Choroid plexus epithelial cell (primary cell): ENCODE measurements around the gene ZNF197.
A peak's percentile ranks its signal among the peaks of the same experiment; 100 is the strongest.
"Not testable (repeated sequence)": the region's sequence is repeated elsewhere in the genome, so short reads cannot be mapped to it uniquely, and the experiment has no call there.

Source experiments
- DNase-seq: peaks from one replicate; pipeline ENCODE4 v3.0.0-alpha.2; 2010; ENCODE audit warnings: low read depth
- H3K4me3 ChIP-seq: 2 replicates; pipeline ENCODE4 v1.5.1; 2011; ENCODE audit warnings: low read depth, mild to moderate bottlenecking, control low read depth, low read length, moderate library complexity
- CTCF ChIP-seq: conservative IDR thresholded peaks from 2 replicates; pipeline ENCODE4 v1.5.1; 2011; ENCODE audit warnings: low read depth, mild to moderate bottlenecking, control low read depth, inconsistent platforms, low read length, moderate library complexity

The ZNF197 gene

GRCh38 chr3:44666346-44666745, 41.5 kb downstream of the ZNF197 start:
- TF ChIP-seq CTCF, result no peak
- DNase-seq, result no peak
- no peak overlapping the region for H3K4me3 ChIP-seq

- no peak overlapping the region for H3K4me3 ChIP-seq
Measured at GRCh38 chr3:44669760-44670159, 44.9 kb downstream of the ZNF197 start.

GRCh38 chr3:44673466-44673865, 48.6 kb downstream of the ZNF197 start:
- DNase-seq, H3K4me3 ChIP-seq: not testable (repeated sequence)

More at GRCh38 chr3:44669760-44670159, 44.9 kb downstream of the ZNF197 start:
- TF ChIP-seq CTCF, result no peak
- DNase-seq, result no peak

- TF ChIP-seq CTCF, result no peak
- DNase-seq, result no peak
- no peak overlapping the region for H3K4me3 ChIP-seq
Measured at GRCh38 chr3:44674211-44674610, 49.4 kb downstream of the ZNF197 start.

- TF ChIP-seq CTCF, result no peak
- no peak overlapping the region for H3K4me3 ChIP-seq
- no peak for DNase-seq
Measured at GRCh38 chr3:44678480-44679116, 53.8 kb downstream of the ZNF197 start.

- H3K4me3 ChIP-seq, result no peak overlapping the region
- no peak for TF ChIP-seq CTCF
- DNase-seq, result no peak
Measured at GRCh38 chr3:44680921-44681455, 56.2 kb downstream of the ZNF197 start.

- DNase-seq, result peak; percentile 14
- TF ChIP-seq CTCF, result no peak
- no peak overlapping the region for H3K4me3 ChIP-seq
Measured at GRCh38 chr3:44682182-44682896, 57.5 kb downstream of the ZNF197 start.
